Panc1 (cell line): ENCODE measurements around the gene CPHXL2. TPM values are rescaled to one million over a fixed set of nuclear protein-coding genes. Genes with fewer than 3 reads are reported as not detected.

ENCODE experiments used
- ATAC-seq: fragments of 200-7000 bp; cut with Tn5 transposase; 2 replicates; pipeline ENCODE4 v1.9.1; 2020; ENCODE audit warnings: mild to moderate bottlenecking, moderate library complexity
- BruUV-seq: library from RNA; stranded (reverse); fragments of 400-500 nt; replicated peaks from 2 replicates; lab custom pipeline; 2021; lab: Mats Ljungman, UMichigan
- CTCF ChIA-PET: fragments of 300-600 bp; sonication (Branson Sonifier 250); formaldehyde crosslinking; loops from one replicate; lab custom pipeline; 2022; ENCODE audit warnings: antibody characterized with exemption; lab: Charles Lee
- POLR2A ChIA-PET: fragments of 300-600 bp; sonication (Branson Sonifier 250); formaldehyde crosslinking; loops from one replicate; lab custom pipeline; 2022; ENCODE audit warnings: antibody characterized with exemption; lab: Charles Lee
- DNase-seq: peaks from one replicate; pipeline ENCODE4 v3.0.0-alpha.2; 2010; ENCODE audit warnings: low read depth, low spot score
- H3K27ac ChIP-seq: 2 replicates; pipeline ENCODE4 v1.5.1; 2011; ENCODE audit warnings: mild to moderate bottlenecking, low read length, inconsistent platforms
- H3K27me3 ChIP-seq: fragments of 200-500 bp; sonication (Bioruptor generic); 2 replicates; pipeline ENCODE4 v1.6.0; 2014; ENCODE audit warnings: low read length, inconsistent platforms; ENCODE audit not compliant: control insufficient read depth, insufficient read depth
- H3K36me3 ChIP-seq: fragments of 200-500 bp; sonication (Bioruptor generic); 2 replicates; pipeline ENCODE4 v1.5.1; 2014; ENCODE audit warnings: inconsistent platforms, mild to moderate bottlenecking, low read length, moderate library complexity; ENCODE audit not compliant: control insufficient read depth, insufficient read depth
- H3K4me1 ChIP-seq: 2 replicates; pipeline ENCODE4 v1.5.1; 2011; ENCODE audit warnings: inconsistent platforms, mild to moderate bottlenecking, low read length, moderate library complexity; ENCODE audit not compliant: control insufficient read depth, insufficient read depth
- H3K4me3 ChIP-seq, 2 experiments: 2 replicates each; pipeline ENCODE4 v1.5.1; 2011 to 2012; ENCODE audit warnings: low read depth in 2 of 2, low read length in 2 of 2, mild to moderate bottlenecking in 2 of 2, inconsistent platforms in 1 of 2, moderate library complexity in 1 of 2
- H3K9me3 ChIP-seq: fragments of 200-500 bp; sonication (Bioruptor generic); 2 replicates; pipeline ENCODE4 v1.5.1; 2014; ENCODE audit warnings: low read depth, mild to moderate bottlenecking, inconsistent platforms, low read length, moderate library complexity; ENCODE audit not compliant: control insufficient read depth, insufficient read depth
- POLR2AphosphoS5 ChIP-seq: IDR thresholded peaks from 2 replicates; pipeline ENCODE4 v1.6.1; 2012; ENCODE audit warnings: mild to moderate bottlenecking, low read depth, low read length, moderate library complexity
- REST ChIP-seq, 2 experiments: IDR thresholded peaks; 2 replicates each; pipeline ENCODE4 v1.6.1; 2011 to 2012; ENCODE audit warnings: low read depth in 2 of 2, control low read depth in 1 of 2, low read length in 1 of 2, mild to moderate bottlenecking in 1 of 2, moderate library complexity in 1 of 2; ENCODE audit not compliant: insufficient read depth in 1 of 2
- SIN3A ChIP-seq: IDR thresholded peaks from 2 replicates; pipeline ENCODE4 v1.6.1; 2012; ENCODE audit warnings: low read depth, mild to moderate bottlenecking, low read length, moderate library complexity, borderline replicate concordance; ENCODE audit not compliant: insufficient read depth
- TCF7L2 ChIP-seq: IDR thresholded peaks from 2 replicates; pipeline ENCODE4 v1.6.1; 2011; ENCODE audit warnings: mild to moderate bottlenecking, low read depth, low read length, inconsistent platforms
- in situ Hi-C: cut with HindIII; loops from 2 replicates; pipeline ENCODE4 v1.10.0; 2016; ENCODE audit warnings: low sequenced_read_pairs, low pct_unique_long_range_greater_than_20kb
- intact Hi-C: fragments of 100-400 bp; cut with micrococcal nuclease; formaldehyde crosslinking; loops from one replicate; pipeline ENCODE4 v1.10.0; 2022; ENCODE audit not compliant: unreplicated experiment
- total RNA-seq: library from RNA; stranded (reverse); gene quantifications from one replicate; pipeline ENCODE4 v1.2.1, GENCODE V29; 2021; ENCODE audit not compliant: unreplicated experiment
- TF ChIP-seq, protein P1 (sequence below): fragments of 450-650 bp; IDR thresholded peaks from 2 replicates; pipeline ENCODE4 v1.5.1; 2017; ENCODE audit warnings: mild to moderate bottlenecking

Gene CPHXL2
- total RNA-seq, 1 experiment from 2014 or later, result not detected

- peaks cover 6% of the 10 kb centered on the region; the same call in 1 of the 2 replicates for H3K36me3 ChIP-seq
- POLR2A ChIA-PET, result no interaction called here
- TF ChIP-seq, protein P1, sequence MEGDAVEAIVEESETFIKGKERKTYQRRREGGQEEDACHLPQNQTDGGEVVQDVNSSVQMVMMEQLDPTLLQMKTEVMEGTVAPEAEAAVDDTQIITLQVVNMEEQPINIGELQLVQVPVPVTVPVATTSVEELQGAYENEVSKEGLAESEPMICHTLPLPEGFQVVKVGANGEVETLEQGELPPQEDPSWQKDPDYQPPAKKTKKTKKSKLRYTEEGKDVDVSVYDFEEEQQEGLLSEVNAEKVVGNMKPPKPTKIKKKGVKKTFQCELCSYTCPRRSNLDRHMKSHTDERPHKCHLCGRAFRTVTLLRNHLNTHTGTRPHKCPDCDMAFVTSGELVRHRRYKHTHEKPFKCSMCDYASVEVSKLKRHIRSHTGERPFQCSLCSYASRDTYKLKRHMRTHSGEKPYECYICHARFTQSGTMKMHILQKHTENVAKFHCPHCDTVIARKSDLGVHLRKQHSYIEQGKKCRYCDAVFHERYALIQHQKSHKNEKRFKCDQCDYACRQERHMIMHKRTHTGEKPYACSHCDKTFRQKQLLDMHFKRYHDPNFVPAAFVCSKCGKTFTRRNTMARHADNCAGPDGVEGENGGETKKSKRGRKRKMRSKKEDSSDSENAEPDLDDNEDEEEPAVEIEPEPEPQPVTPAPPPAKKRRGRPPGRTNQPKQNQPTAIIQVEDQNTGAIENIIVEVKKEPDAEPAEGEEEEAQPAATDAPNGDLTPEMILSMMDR, result no peak
- TF ChIP-seq TCF7L2 (no peak), POLR2AphosphoS5 (no peak), REST (IDR thresholded peaks at IDR 0.05; ENCODE audit: insufficient read depth in 1 of 2, low read depth in 2 of 2, low read length in 1 of 2) (no peak), SIN3A (no peak)
Observed at GRCh38 chr16:75615619-75616018, 61.2 kb downstream of the CPHXL2 start.

DNA sequence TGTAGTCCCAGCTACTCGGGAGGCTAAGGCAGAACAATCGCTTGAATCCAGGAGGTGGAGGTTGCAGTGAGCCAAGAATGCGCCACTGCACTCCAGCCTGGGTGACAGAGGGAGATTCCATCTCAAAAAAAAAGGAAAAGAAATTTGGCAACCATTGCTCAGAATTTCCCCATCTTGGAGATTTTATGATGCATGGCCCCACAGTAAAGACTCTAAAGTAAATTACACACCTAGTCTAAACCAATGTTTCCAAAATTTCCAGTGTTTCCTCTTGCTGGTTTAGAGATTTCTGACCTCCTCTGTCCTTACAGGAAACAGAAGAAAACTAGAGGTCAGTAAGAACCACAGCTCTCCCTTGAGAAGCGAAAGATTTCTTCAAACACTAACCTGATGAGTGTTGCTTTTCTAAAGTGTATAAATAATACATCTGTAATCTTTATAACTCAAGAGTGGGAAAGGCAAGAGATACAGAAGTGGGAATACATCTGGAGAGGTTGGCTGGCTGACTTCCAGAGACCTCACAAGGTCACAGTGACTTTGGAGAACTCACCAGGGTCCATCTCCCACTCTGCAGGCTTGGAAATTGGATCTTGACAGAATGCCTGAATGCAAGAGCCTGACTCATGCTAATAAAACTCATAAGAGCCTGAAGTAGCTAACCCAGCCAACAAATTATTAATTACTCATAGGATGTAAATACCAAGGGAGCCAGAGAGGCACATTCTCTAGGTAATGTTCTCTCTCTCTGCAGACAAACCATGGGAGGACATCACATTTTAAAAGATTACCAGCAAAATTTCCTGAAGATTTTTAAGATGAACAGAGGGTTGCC is 62.5 kb downstream of the CPHXL2 start:
- H3K4me1 ChIP-seq, result no peaks in the 10 kb centered on the region
- ATAC-seq (no peak), DNase-seq (no peak)
- H3K27me3 ChIP-seq, result no peaks in the 10 kb centered on the region
- TF ChIP-seq TCF7L2 (no peak), SIN3A (no peak), REST (IDR thresholded peaks at IDR 0.05; ENCODE audit: insufficient read depth in 1 of 2, low read depth in 2 of 2, low read length in 1 of 2) (no peak), POLR2AphosphoS5 (no peak)
- TF ChIP-seq, protein P1, result no peak
- BruUV-seq, result no TSS peak
- in situ Hi-C loops (no loop called here), intact Hi-C loops (no loop called here)
- H3K9me3 ChIP-seq, result no peaks in the 10 kb centered on the region
- peaks cover 6% of the 10 kb centered on the region; the same call in 1 of the 2 replicates for H3K36me3 ChIP-seq
- POLR2A ChIA-PET, result no interaction called here
- CTCF ChIA-PET, result no interaction called here
- H3K27ac ChIP-seq, result no peak overlapping the region
- H3K4me3 ChIP-seq, result no peak overlapping the region

More at GRCh38 chr16:75615619-75616018, 61.2 kb downstream of the CPHXL2 start:
- intact Hi-C loops (no loop called here), in situ Hi-C loops (no loop called here)
- CTCF ChIA-PET, result no interaction called here
- ATAC-seq, result no peak
- no peaks in the 10 kb centered on the region for H3K4me1 ChIP-seq
- no TSS peak for BruUV-seq
- no peak for DNase-seq
- H3K27me3 ChIP-seq, result no peaks in the 10 kb centered on the region
- no peak overlapping the region for H3K27ac ChIP-seq
- H3K9me3 ChIP-seq, result no peaks in the 10 kb centered on the region
- H3K4me3 ChIP-seq, result no peak overlapping the region
